Mesodermal cell (in vitro differentiated cells): ENCODE results near the gene CPED1.
"Not testable (repeated sequence)": the region's sequence is repeated elsewhere in the genome, so short reads cannot be mapped to it uniquely, and the experiment has no call there.

Experiments used
- H3K27ac ChIP-seq: 2 replicates; pipeline ENCODE4 v1.7.0; 2013; ENCODE audit warnings: mild to moderate bottlenecking, low read depth, low read length, moderate library complexity; ENCODE audit not compliant: severe bottlenecking
- H3K36me3 ChIP-seq: 2 replicates; pipeline ENCODE4 v1.7.1; 2013; ENCODE audit warnings: mild to moderate bottlenecking, low read length, moderate library complexity; ENCODE audit not compliant: control insufficient read depth, insufficient read depth
- H3K4me1 ChIP-seq: one replicate; pipeline ENCODE4 v1.7.1; 2013; ENCODE audit warnings: mild to moderate bottlenecking, low read length; ENCODE audit not compliant: insufficient read depth, control insufficient read depth, poor library complexity, severe bottlenecking
- H3K4me3 ChIP-seq: 2 replicates; pipeline ENCODE4 v1.7.0; 2013; ENCODE audit warnings: low read length, control low read depth, mild to moderate bottlenecking; ENCODE audit not compliant: insufficient read depth, poor library complexity, severe bottlenecking; ENCODE audit errors: extremely low read depth
- H3K9me3 ChIP-seq: 2 replicates; pipeline ENCODE4 v1.7.1; 2013; ENCODE audit warnings: mild to moderate bottlenecking, low read length, moderate library complexity; ENCODE audit not compliant: control insufficient read depth
- WGBS, 2 experiments: methylation state at CpG; one replicate each; pipeline ENCODE4 v1.1.5; 2013; ENCODE audit warnings: missing lambda C conversion rate in 2 of 2; ENCODE audit not compliant: insufficient coverage in 2 of 2; 5-methylcytosine and 5-hydroxymethylcytosine counted together

Gene CPED1

GRCh38 chr7:121054925-121055324, 66.4 kb downstream of the CPED1 start:
- Histone ChIP-seq H3K4me3 (no peak overlapping the region), H3K9me3 (no peaks in the 10 kb centered on the region), H3K36me3 (no peaks in the 10 kb centered on the region), H3K27ac (no peak overlapping the region), H3K4me1 (peaks cover 3% of the 10 kb centered on the region)
- no CpG with 5 or more reads among the region's 1 CpG for WGBS, 2 experiments

- H3K9me3 ChIP-seq: no peaks in the 10 kb centered on the region
- no peak overlapping the region for H3K4me3 ChIP-seq
- H3K27ac ChIP-seq: no peak overlapping the region
- whole genome bisulfite sequencing, 2 experiments: 81 to 88% methylated on average over 5 of the region's 5 CpGs
- no peaks in the 10 kb centered on the region for H3K4me1 ChIP-seq
- no peaks in the 10 kb centered on the region for H3K36me3 ChIP-seq
Observed at GRCh38 chr7:121057878-121058277, 69.4 kb downstream of the CPED1 start.

- Histone ChIP-seq H3K27ac (no peak overlapping the region), H3K4me3 (no peak overlapping the region), H3K36me3 (no peaks in the 10 kb centered on the region), H3K4me1 (no peaks in the 10 kb centered on the region), H3K9me3 (no peaks in the 10 kb centered on the region)
- WGBS, 2 experiments: 96 to 100% methylated on average over 2 of the region's 2 CpGs
Observed at GRCh38 chr7:121058975-121059374, 70.5 kb downstream of the CPED1 start.

- H3K36me3 ChIP-seq, H3K4me1 ChIP-seq, H3K4me3 ChIP-seq, H3K9me3 ChIP-seq, H3K27ac ChIP-seq: not testable (repeated sequence)
- WGBS, 2 experiments: 91 to 92% methylated on average over 8 to 28 of the region's 40 CpGs
Observed at GRCh38 chr7:121059979-121060509, 71.5 kb downstream of the CPED1 start.

- H3K9me3 ChIP-seq: no peaks in the 10 kb centered on the region
- no peak overlapping the region for H3K4me3 ChIP-seq
- H3K27ac ChIP-seq: no peak overlapping the region
- no peaks in the 10 kb centered on the region for H3K4me1 ChIP-seq
- no peaks in the 10 kb centered on the region for H3K36me3 ChIP-seq
- WGBS, 2 experiments: 70% methylated on average over 1 of the region's 5 CpGs; no CpG with 5 or more reads in 1 of the 2 experiments
Observed at GRCh38 chr7:121061677-121062582, 73.4 kb downstream of the CPED1 start.

- Histone ChIP-seq H3K4me1 (no peaks in the 10 kb centered on the region), H3K4me3 (no peak overlapping the region), H3K27ac (no peak overlapping the region), H3K36me3 (no peaks in the 10 kb centered on the region), H3K9me3 (no peaks in the 10 kb centered on the region)
- 75 to 100% methylated on average over 2 to 6 of the region's 11 CpGs for WGBS, 2 experiments
Observed at GRCh38 chr7:121062671-121063279, 74.3 kb downstream of the CPED1 start.

GRCh38 chr7:121067717-121068116, 79.2 kb downstream of the CPED1 start:
- H3K4me3 ChIP-seq, H3K36me3 ChIP-seq, H3K4me1 ChIP-seq, H3K9me3 ChIP-seq, H3K27ac ChIP-seq: not testable (repeated sequence)
- no CpG with 5 or more reads among the region's 2 CpGs for WGBS, 2 experiments

- H3K4me3 ChIP-seq: no peak overlapping the region
- no peaks in the 10 kb centered on the region for H3K9me3 ChIP-seq
- H3K27ac ChIP-seq: no peak overlapping the region
- no peaks in the 10 kb centered on the region for H3K4me1 ChIP-seq
- 90 to 100% methylated on average over 1 to 3 of the region's 4 CpGs for WGBS, 2 experiments
- H3K36me3 ChIP-seq: no peaks in the 10 kb centered on the region
Observed at GRCh38 chr7:121069346-121070100, 81.0 kb downstream of the CPED1 start.

- 78 to 100% methylated on average over 1 of the region's 1 CpG for whole genome bisulfite sequencing, 2 experiments
- no peak overlapping the region for H3K27ac ChIP-seq
- H3K4me1 ChIP-seq: no peaks in the 10 kb centered on the region
- H3K4me3 ChIP-seq: no peak overlapping the region
- no peaks in the 10 kb centered on the region for H3K36me3 ChIP-seq
- no peaks in the 10 kb centered on the region for H3K9me3 ChIP-seq
Observed at GRCh38 chr7:121071132-121071531, 82.6 kb downstream of the CPED1 start.

GRCh38 chr7:121071662-121072061, 83.2 kb downstream of the CPED1 start:
- WGBS, 2 experiments: 70 to 77% methylated on average over 2 of the region's 2 CpGs
- H3K36me3 ChIP-seq: no peaks in the 10 kb centered on the region
- H3K4me1 ChIP-seq: no peaks in the 10 kb centered on the region
- H3K9me3 ChIP-seq: no peaks in the 10 kb centered on the region
- H3K27ac ChIP-seq: no peak overlapping the region
- no peak overlapping the region for H3K4me3 ChIP-seq
